ENCODE data around the gene OPCML. TPM values are rescaled to one million over a fixed set of nuclear protein-coding genes. Genes with fewer than 3 reads are reported as not detected.

The OPCML gene
- polyA plus RNA-seq, 1 donor from 2014 or later: 11.6 TPM

- H3K4me3 ChIP-seq (ENCODE audit: low read length): no peak overlapping the region
Observed at GRCh38 chr11:133238495-133238894, 293.8 kb downstream of the OPCML start.

GRCh38 chr11:133238027-133238426 is 294.3 kb downstream of the OPCML start:
- H3K27me3 ChIP-seq (ENCODE audit: insufficient read depth, low read depth, low read length): no peaks in the 10 kb centered on the region
- no peaks in the 10 kb centered on the region for H3K36me3 ChIP-seq (ENCODE audit: insufficient read depth, low read length)
- no peaks in the 10 kb centered on the region for H3K79me2 ChIP-seq (replicated peaks; ENCODE audit: insufficient read depth, low read length)
- no peaks in the 10 kb centered on the region for H4K20me1 ChIP-seq (ENCODE audit: insufficient read depth)
- no peaks in the 10 kb centered on the region for H3F3A ChIP-seq (ENCODE audit: insufficient read depth, low read length, poor library complexity, severe bottlenecking)
- no peak overlapping the region for H2AFZ ChIP-seq (ENCODE audit: low read depth, low read length)
- no peak overlapping the region for H3K9ac ChIP-seq (ENCODE audit: low read length)
- H3K4me3 ChIP-seq (ENCODE audit: low read length): no peak overlapping the region
- no peak overlapping the region for H3K27ac ChIP-seq (ENCODE audit: low read length)
- no peaks in the 10 kb centered on the region for H3K9me2 ChIP-seq (ENCODE audit: insufficient read depth, low read length)
- H3K9me3 ChIP-seq (ENCODE audit: low read length): no peaks in the 10 kb centered on the region
- H3K4me2 ChIP-seq (ENCODE audit: low read length): no peak overlapping the region
- TF ChIP-seq EZH2 (IDR thresholded peaks at IDR 0.05; ENCODE audit: borderline replicate concordance, insufficient read depth, low read length, poor library complexity, severe bottlenecking) (no peak), POLR2AphosphoS5 (IDR thresholded peaks at IDR 0.05) (no peak), REST (IDR thresholded peaks at IDR 0.05; ENCODE audit: borderline replicate concordance) (no peak), CTCF (IDR thresholded peaks at IDR 0.05; ENCODE audit: poor library complexity, severe bottlenecking) (no peak), TAF1 (IDR thresholded peaks at IDR 0.05; ENCODE audit: low read depth) (no peak), SMC3 (conservative IDR thresholded peaks at IDR 0.05; ENCODE audit: poor library complexity) (no peak), RAD21 (conservative IDR thresholded peaks at IDR 0.05) (no peak)

More at GRCh38 chr11:133238495-133238894, 293.8 kb downstream of the OPCML start:
- H3K79me2 ChIP-seq (replicated peaks; ENCODE audit: insufficient read depth, low read length): no peaks in the 10 kb centered on the region
- TF ChIP-seq POLR2AphosphoS5 (IDR thresholded peaks at IDR 0.05) (no peak), EP300 (conservative IDR thresholded peaks at IDR 0.05; ENCODE audit: poor library complexity, severe bottlenecking) (no peak), EZH2 (IDR thresholded peaks at IDR 0.05; ENCODE audit: borderline replicate concordance, insufficient read depth, low read length, poor library complexity, severe bottlenecking) (no peak), TAF1 (IDR thresholded peaks at IDR 0.05; ENCODE audit: low read depth) (no peak), CTCF (IDR thresholded peaks at IDR 0.05; ENCODE audit: poor library complexity, severe bottlenecking) (no peak), REST (IDR thresholded peaks at IDR 0.05; ENCODE audit: borderline replicate concordance) (no peak), SMC3 (conservative IDR thresholded peaks at IDR 0.05; ENCODE audit: poor library complexity) (no peak), RAD21 (conservative IDR thresholded peaks at IDR 0.05) (no peak), MXI1 (conservative IDR thresholded peaks at IDR 0.05; ENCODE audit: poor library complexity, severe bottlenecking) (no peak)
- no peaks in the 10 kb centered on the region for H3K27me3 ChIP-seq (ENCODE audit: insufficient read depth, low read depth, low read length)
- H3K9me2 ChIP-seq (ENCODE audit: insufficient read depth, low read length): no peaks in the 10 kb centered on the region
- no peak overlapping the region for H3K4me2 ChIP-seq (ENCODE audit: low read length)
- no peaks in the 10 kb centered on the region for H3K9me3 ChIP-seq (ENCODE audit: low read length)
- no peak overlapping the region for H3K9ac ChIP-seq (ENCODE audit: low read length)
- no peak overlapping the region for H3K27ac ChIP-seq (ENCODE audit: low read length)
- no peaks in the 10 kb centered on the region for H3F3A ChIP-seq (ENCODE audit: insufficient read depth, low read length, poor library complexity, severe bottlenecking)
- H4K20me1 ChIP-seq (ENCODE audit: insufficient read depth): no peaks in the 10 kb centered on the region
- H3K36me3 ChIP-seq (ENCODE audit: insufficient read depth, low read length): no peaks in the 10 kb centered on the region
- no peak overlapping the region for H2AFZ ChIP-seq (ENCODE audit: low read depth, low read length)
